NCI-H524 treated with DMSO at 0.1 percent for 48 hours (cell line): ENCODE results near the gene BTG1.
"Not testable (repeated sequence)": the region's sequence is repeated elsewhere in the genome, so short reads cannot be mapped to it uniquely, and the experiment has no call there.

ENCODE experiments used
- DNase-seq: peaks from one replicate; lab custom pipeline; 2025; lab: John Stamatoyannopoulos, UW

The BTG1 gene

DNA sequence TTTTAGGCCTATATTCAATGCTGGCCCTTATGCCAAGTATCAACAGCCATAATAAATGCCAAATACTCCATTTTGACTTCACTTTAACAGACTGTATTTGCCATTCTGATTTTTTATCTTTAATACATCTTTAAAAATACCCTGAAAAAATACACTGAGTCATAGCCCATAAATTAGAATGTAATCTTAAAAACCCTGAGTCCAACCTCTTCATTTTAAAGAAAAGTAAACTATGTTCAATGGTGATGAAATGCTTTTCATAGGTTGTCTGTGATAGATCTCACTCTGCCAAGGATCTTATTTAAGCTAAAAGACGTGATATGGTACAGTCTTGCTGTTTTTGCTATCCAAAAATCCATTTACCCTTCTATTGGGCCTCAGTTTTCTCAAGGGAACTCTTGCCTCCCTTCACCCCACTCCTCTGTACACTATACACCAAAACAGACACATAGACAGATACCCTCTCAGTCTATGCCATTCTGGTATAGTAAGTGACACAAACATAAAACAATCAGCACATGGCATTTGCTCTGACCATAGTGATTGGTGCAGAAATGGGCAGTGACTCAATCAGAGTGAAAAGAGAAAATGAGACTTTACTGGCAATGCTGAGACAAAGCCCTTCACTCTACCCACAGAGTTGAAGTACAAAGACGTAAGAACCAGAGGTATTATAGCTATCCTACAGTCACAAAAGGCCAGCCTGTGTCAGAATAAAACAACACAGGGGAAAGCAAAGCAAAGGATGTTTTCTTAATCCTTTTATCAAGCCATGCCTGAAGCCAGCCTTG lies 49.1 kb downstream of the BTG1 start:
- DNase-seq, result no peak

GRCh38 chr12:92094751-92095161 lies 50.9 kb downstream of the BTG1 start:
- no peak for DNase-seq

DNA sequence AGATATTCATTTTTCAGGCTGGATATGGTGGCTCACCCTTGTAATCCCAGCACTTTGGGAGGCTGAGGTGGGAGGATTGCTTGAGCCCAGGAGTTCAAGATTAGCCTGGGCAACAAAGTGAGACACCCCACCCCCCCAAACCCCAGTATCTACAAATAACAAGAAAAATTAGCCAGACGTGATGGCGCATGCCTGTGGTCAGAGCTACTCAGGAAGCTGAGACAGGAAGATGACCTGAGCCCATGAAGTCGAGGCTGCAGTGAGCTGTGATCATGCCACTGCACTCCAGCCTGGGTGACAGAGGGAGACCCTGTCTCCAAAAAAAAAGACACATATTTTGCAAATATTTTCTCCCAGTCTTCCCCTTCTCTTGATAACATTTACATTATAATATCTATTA lies 51.3 kb downstream of the BTG1 start:
- not testable (repeated sequence) for DNase-seq
